SK-N-SH (cell line): ENCODE results near the gene MYL5. TPM values are rescaled to one million over a fixed set of nuclear protein-coding genes. Genes with fewer than 3 reads are reported as not detected.

Experiments
- CTCF ChIA-PET: fragments of 300-600, 350-600 bp; formaldehyde crosslinking; extraction: SDS; loops from one replicate; lab custom pipeline; 2021; lab: Yijun Ruan, JAX
- POLR2A ChIA-PET: fragments of 350-600 bp; sonication (Branson Sonifier 250); formaldehyde crosslinking; extraction: SDS; loops from one replicate; lab custom pipeline; 2020; ENCODE audit warnings: antibody characterized with exemption, inconsistent platforms; lab: Yijun Ruan, JAX
- DNase-seq: peaks from one replicate; pipeline ENCODE4 v3.0.0; 2012
- H2AFZ ChIP-seq: fragments of 200-600 bp; sonication (generic); 2 replicates; pipeline ENCODE4 v1.8.1; 2016; ENCODE audit warnings: antibody characterized with exemption, mild to moderate bottlenecking, low read depth
- H3F3A ChIP-seq: fragments of 200-600 bp; sonication (generic); replicated peaks from 2 replicates; pipeline ENCODE3; 2016; ENCODE audit warnings: antibody characterized with exemption, mild to moderate bottlenecking; ENCODE audit not compliant: insufficient read depth
- H3K27ac ChIP-seq, 2 experiments: fragments of 200-500 bp in 1 of 2; fragments of 200-600 bp in 1 of 2; sonication (Bioruptor generic) in 1 of 2; sonication (generic), shearing (Covaris generic) in 1 of 2; 2 replicates each; pipeline versions ENCODE4 v1.5.1 to v1.6.1; 2014 to 2016; ENCODE audit warnings: low read depth in 2 of 2, inconsistent platforms in 1 of 2, low read length in 1 of 2, mild to moderate bottlenecking in 1 of 2, mixed read lengths in 1 of 2
- H3K27me3 ChIP-seq: fragments of 200-600 bp; sonication (generic), shearing (Covaris generic); 2 replicates; pipeline ENCODE4 v1.6.1; 2016; ENCODE audit warnings: mixed run types; ENCODE audit not compliant: insufficient read depth
- H3K36me3 ChIP-seq, 2 experiments: fragments of 200-500 bp in 1 of 2; fragments of 200-600 bp in 1 of 2; sonication (Bioruptor generic) in 1 of 2; sonication (generic) in 1 of 2; replicated peaks in 1 of 2; 2 replicates each; pipeline versions ENCODE3 to v1.5.1; 2014 to 2016; ENCODE audit warnings: low read length in 1 of 2, mild to moderate bottlenecking in 1 of 2; ENCODE audit not compliant: insufficient read depth in 2 of 2, control insufficient read depth in 1 of 2
- H3K4me1 ChIP-seq, 2 experiments: fragments of 200-500 bp in 1 of 2; fragments of 200-600 bp in 1 of 2; sonication (Bioruptor generic) in 1 of 2; sonication (generic), shearing (Covaris generic) in 1 of 2; 2 replicates each; pipeline versions ENCODE4 v1.5.1 to v1.6.1; 2014 to 2016; ENCODE audit warnings: low read depth in 1 of 2, low read length in 1 of 2, mixed run types in 1 of 2; ENCODE audit not compliant: insufficient read depth in 2 of 2, control insufficient read depth in 1 of 2
- H3K4me2 ChIP-seq: fragments of 200-600 bp; sonication (generic), shearing (Covaris generic); 2 replicates; pipeline ENCODE4 v1.6.1; 2017; ENCODE audit warnings: mixed run types
- H3K4me3 ChIP-seq, 2 experiments: fragments of 200-500 bp in 1 of 2; fragments of 200-600 bp in 1 of 2; sonication (Bioruptor generic) in 1 of 2; sonication (generic), shearing (Covaris generic) in 1 of 2; 2 replicates each; pipeline versions ENCODE4 v1.5.1 to v1.8.1; 2014 to 2016; ENCODE audit warnings: low read depth in 2 of 2, inconsistent platforms in 1 of 2, low read length in 1 of 2, mild to moderate bottlenecking in 1 of 2, mixed read lengths in 1 of 2, moderate library complexity in 1 of 2
- H3K79me2 ChIP-seq: fragments of 200-600 bp; sonication (generic); 2 replicates; pipeline ENCODE4 v1.8.1; 2017; ENCODE audit warnings: mild to moderate bottlenecking; ENCODE audit not compliant: insufficient read depth
- H3K9ac ChIP-seq: fragments of 200-600 bp; sonication (generic); 2 replicates; pipeline ENCODE4 v1.6.1; 2017; ENCODE audit warnings: mixed run types
- H3K9me2 ChIP-seq: fragments of 200-600 bp; sonication (generic); 2 replicates; pipeline ENCODE4 v1.6.1; 2017; ENCODE audit warnings: mixed run types
- H3K9me3 ChIP-seq: fragments of 200-600 bp; sonication (generic); 2 replicates; pipeline ENCODE4 v1.6.1; 2017; ENCODE audit warnings: mixed run types, mild to moderate bottlenecking, moderate library complexity
- H4K20me1 ChIP-seq: fragments of 200-600 bp; sonication (generic); 2 replicates; pipeline ENCODE4 v1.6.1; 2017; ENCODE audit warnings: mild to moderate bottlenecking, mixed run types; ENCODE audit not compliant: insufficient read depth
- GABPA ChIP-seq: IDR thresholded peaks from 2 replicates; pipeline ENCODE4 v1.4.0; 2012; ENCODE audit warnings: low read depth, mild to moderate bottlenecking
- MXI1 ChIP-seq: IDR thresholded peaks from 2 replicates; pipeline ENCODE4 v1.6.1; 2012; ENCODE audit warnings: mild to moderate bottlenecking, low read depth, low read length, improper control_type of control experiment
- NFIC ChIP-seq: IDR thresholded peaks from 2 replicates; pipeline ENCODE4 v1.4.0; 2012; ENCODE audit warnings: borderline replicate concordance
- POLR2AphosphoS5 ChIP-seq: IDR thresholded peaks from 2 replicates; pipeline ENCODE4 v1.6.1; 2012; ENCODE audit warnings: low read depth, low read length
- YY1 ChIP-seq: IDR thresholded peaks from 2 replicates; pipeline ENCODE4 v1.4.0; 2012; ENCODE audit warnings: low read depth, mild to moderate bottlenecking
- WGBS: methylation state at CpG from one replicate; pipeline ENCODE4 v1.1.6; 2017; ENCODE audit warnings: low lambda C conversion rate; 5-methylcytosine and 5-hydroxymethylcytosine counted together
- polyA plus RNA-seq, 3 experiments: library from polyadenylated mRNA; depleted of rRNA; stranded (reverse); fragments of >200 nt; gene quantifications; 2 replicates each; pipeline ENCODE4 v1.2.3, GENCODE V29; 2012
- TF ChIP-seq, protein P1 (sequence below): IDR thresholded peaks from 2 replicates; pipeline ENCODE4 v1.4.0; 2012; ENCODE audit warnings: low read depth
- TF ChIP-seq, protein P2 (sequence below): IDR thresholded peaks from 2 replicates; pipeline ENCODE4 v1.6.1; 2012; ENCODE audit warnings: mild to moderate bottlenecking, low read depth, low read length, moderate library complexity
- TF ChIP-seq, protein P3 (sequence below): IDR thresholded peaks from 2 replicates; pipeline ENCODE4; 2012

MYL5 gene
- polyA plus RNA-seq, 1 of the 3 experiments (the other 2 are of a cell fraction) = 46.9 TPM

DNA sequence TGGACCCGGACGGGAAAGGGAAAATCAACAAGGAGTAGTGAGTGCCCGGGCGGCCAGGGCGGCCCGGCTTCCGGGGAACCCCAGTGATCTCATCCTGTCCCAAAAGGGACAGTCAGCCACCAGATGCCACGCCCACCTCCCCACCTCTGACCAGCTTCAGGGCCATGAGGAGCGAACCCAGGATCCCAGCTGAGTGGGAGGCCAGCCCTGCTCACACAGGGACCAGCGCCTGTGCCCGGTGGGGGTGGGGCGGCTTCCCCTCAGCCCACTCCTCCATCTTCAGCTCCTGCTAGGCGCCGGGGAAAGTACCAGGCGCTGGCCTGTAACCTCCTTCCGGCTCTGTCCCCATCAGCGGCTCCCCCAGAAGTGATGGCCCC, 6.2 kb downstream of the MYL5 start:
- TF ChIP-seq MXI1 (0 out of 2 replicates have a peak, but pooled peaks have one; percentile 4), YY1 (no peak)
- TF ChIP-seq, protein P1, sequence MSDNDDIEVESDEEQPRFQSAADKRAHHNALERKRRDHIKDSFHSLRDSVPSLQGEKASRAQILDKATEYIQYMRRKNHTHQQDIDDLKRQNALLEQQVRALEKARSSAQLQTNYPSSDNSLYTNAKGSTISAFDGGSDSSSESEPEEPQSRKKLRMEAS = no peak
- TF ChIP-seq, protein P2, sequence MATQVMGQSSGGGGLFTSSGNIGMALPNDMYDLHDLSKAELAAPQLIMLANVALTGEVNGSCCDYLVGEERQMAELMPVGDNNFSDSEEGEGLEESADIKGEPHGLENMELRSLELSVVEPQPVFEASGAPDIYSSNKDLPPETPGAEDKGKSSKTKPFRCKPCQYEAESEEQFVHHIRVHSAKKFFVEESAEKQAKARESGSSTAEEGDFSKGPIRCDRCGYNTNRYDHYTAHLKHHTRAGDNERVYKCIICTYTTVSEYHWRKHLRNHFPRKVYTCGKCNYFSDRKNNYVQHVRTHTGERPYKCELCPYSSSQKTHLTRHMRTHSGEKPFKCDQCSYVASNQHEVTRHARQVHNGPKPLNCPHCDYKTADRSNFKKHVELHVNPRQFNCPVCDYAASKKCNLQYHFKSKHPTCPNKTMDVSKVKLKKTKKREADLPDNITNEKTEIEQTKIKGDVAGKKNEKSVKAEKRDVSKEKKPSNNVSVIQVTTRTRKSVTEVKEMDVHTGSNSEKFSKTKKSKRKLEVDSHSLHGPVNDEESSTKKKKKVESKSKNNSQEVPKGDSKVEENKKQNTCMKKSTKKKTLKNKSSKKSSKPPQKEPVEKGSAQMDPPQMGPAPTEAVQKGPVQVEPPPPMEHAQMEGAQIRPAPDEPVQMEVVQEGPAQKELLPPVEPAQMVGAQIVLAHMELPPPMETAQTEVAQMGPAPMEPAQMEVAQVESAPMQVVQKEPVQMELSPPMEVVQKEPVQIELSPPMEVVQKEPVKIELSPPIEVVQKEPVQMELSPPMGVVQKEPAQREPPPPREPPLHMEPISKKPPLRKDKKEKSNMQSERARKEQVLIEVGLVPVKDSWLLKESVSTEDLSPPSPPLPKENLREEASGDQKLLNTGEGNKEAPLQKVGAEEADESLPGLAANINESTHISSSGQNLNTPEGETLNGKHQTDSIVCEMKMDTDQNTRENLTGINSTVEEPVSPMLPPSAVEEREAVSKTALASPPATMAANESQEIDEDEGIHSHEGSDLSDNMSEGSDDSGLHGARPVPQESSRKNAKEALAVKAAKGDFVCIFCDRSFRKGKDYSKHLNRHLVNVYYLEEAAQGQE = no peak
- H3F3A ChIP-seq = no peaks in the 10 kb centered on the region
- no peaks in the 10 kb centered on the region for H4K20me1 ChIP-seq
- H3K9me3 ChIP-seq = no peaks in the 10 kb centered on the region
- 84% methylated on average over 7 of the region's 17 CpGs for WGBS
- no peaks in the 10 kb centered on the region for H3K9me2 ChIP-seq
- H3K79me2 ChIP-seq = peaks cover 4% of the 10 kb centered on the region; the same call in 1 of the 2 replicates
- H3K4me3 ChIP-seq = peak overlapping the region; percentile 41 to 51; a peak in 3 of 4 replicates
- H3K27me3 ChIP-seq = no peaks in the 10 kb centered on the region
- peak; percentile 69 for DNase-seq
- H3K36me3 ChIP-seq = no peaks in the 10 kb centered on the region
- H3K4me1 ChIP-seq = peaks cover 3 to 45% of the 10 kb centered on the region in 2 experiments; a peak in 1 of 4 replicates
- ChIA-PET POLR2A (interaction anchor here (1.1 to 1.8 kb wide), 2 partner anchors 10 to 16 kb away, joined by 5 to 6 read pairs; no protein-coding TSS in a partner anchor), CTCF (no interaction called here)
- H2AFZ ChIP-seq = no peak overlapping the region
- H3K27ac ChIP-seq = peak overlapping the region in 1 of 2 experiments; percentile 85; a peak in 2 of 4 replicates
- peak overlapping the region; percentile 82 for H3K4me2 ChIP-seq
- peak overlapping the region; percentile 39; the same call in 1 of the 2 replicates for H3K9ac ChIP-seq

DNA sequence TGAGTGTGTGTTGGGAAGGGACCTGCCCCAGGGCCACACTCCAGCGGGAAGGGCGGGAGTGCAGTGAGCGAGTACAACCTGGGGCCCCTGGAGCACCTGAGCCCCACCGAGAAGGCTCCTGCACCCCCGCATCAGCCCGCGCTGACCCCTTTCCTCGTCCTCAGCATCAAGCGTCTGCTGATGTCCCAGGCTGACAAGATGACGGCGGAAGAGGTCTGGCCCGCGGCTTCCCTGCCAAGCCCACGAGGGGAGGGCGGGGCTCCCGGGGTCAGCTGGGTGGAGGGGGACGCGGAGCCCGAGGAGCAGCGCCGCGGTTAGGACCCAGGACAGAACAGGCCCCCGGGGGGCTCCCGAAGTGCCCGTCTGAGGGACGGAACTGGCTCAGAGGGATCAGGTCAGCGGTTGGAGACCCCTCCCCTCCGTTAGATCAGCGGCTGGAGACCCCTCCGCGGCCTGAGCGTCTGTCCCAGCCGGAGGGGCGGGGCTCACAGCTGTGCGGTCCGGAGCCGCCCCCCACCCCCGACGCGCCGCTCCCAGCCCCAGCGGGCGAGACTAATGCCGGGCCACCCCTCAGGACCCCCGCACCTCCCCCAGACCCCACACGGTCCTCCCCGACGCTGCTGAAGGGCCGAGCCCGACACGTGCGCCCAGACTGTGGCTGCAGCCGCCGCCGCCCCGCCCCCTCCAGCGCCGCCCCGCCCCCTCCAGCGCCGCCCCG, 6.7 kb downstream of the MYL5 start:
- TF ChIP-seq MXI1 = peak; percentile 79; the same call in 1 of the 2 replicates
- peak; percentile 20; the same call in 1 of the 2 replicates for TF ChIP-seq POLR2AphosphoS5
- no peak for TF ChIP-seq NFIC
- TF ChIP-seq, protein P3, sequence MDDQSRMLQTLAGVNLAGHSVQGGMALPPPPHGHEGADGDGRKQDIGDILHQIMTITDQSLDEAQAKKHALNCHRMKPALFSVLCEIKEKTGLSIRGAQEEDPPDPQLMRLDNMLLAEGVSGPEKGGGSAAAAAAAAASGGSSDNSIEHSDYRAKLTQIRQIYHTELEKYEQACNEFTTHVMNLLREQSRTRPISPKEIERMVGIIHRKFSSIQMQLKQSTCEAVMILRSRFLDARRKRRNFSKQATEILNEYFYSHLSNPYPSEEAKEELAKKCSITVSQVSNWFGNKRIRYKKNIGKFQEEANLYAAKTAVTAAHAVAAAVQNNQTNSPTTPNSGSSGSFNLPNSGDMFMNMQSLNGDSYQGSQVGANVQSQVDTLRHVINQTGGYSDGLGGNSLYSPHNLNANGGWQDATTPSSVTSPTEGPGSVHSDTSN = 0 out of 2 replicates have a peak, but pooled peaks have one; percentile 1
- TF ChIP-seq, protein P1 = peak; percentile 23; the same call in 1 of the 2 replicates
- no peak for TF ChIP-seq GABPA
- Histone ChIP-seq H3K9me2 (no peaks in the 10 kb centered on the region), H3F3A (no peaks in the 10 kb centered on the region), H3K4me1 (peaks cover 0 to 40% of the 10 kb centered on the region in 2 experiments; a peak in 1 of 4 replicates), H3K36me3 (no peaks in the 10 kb centered on the region), H3K79me2 (no peaks in the 10 kb centered on the region), H3K27me3 (no peaks in the 10 kb centered on the region), H3K9me3 (no peaks in the 10 kb centered on the region), H4K20me1 (no peaks in the 10 kb centered on the region), H3K9ac (peak overlapping the region; percentile 39; the same call in 1 of the 2 replicates), H3K4me3 (peak overlapping the region; percentile 41 to 51; a peak in 3 of 4 replicates), H3K27ac (peak overlapping the region in 1 of 2 experiments; percentile 85; a peak in 2 of 4 replicates), H3K4me2 (peak overlapping the region; percentile 82), H2AFZ (no peak overlapping the region)
- DNase-seq = peak; percentile 94
- 5% methylated on average over 13 of the region's 62 CpGs for WGBS
- ChIA-PET CTCF (interaction anchor here (0.8 kb wide), 1 partner anchor 10 kb away, joined by 3 read pairs; no protein-coding TSS in a partner anchor), POLR2A (interaction anchor here (1.8 kb wide), 1 partner anchor 17 kb away, joined by 5 read pairs; no protein-coding TSS in a partner anchor)
